ENCODE data around the gene NQO2.

- TF ChIP-seq CTCF (IDR thresholded peaks at IDR 0.05; ENCODE audit: borderline replicate concordance, extremely low read depth, low read length, poor library complexity, severe bottlenecking) (no peak), EZH2 (IDR thresholded peaks at IDR 0.05; ENCODE audit: borderline replicate concordance, low read depth, low read length, severe bottlenecking) (no peak)
These were observed 46.1 kb downstream of the NQO2 start for GRCh38 chr6:3045777-3046176.

All from DND-41 (cell line).